Liver (tissue), 9 donors: ENCODE measurements around the gene ENOX1. TPM values are rescaled to one million over a fixed set of nuclear protein-coding genes. Genes with fewer than 3 reads are reported as not detected.

Experiments used
- DNase-seq: peaks from one replicate; pipeline ENCODE4 v3.0.0-alpha.2; 2017; ENCODE audit warnings: low spot score
- H3K27ac ChIP-seq, 2 donors: one replicate each; pipeline ENCODE4 v1.7.0; 2013; ENCODE audit warnings: inconsistent platforms in 2 of 2, low read length in 2 of 2, control low read depth in 1 of 2, low read depth in 1 of 2, mild to moderate bottlenecking in 1 of 2
- H3K27me3 ChIP-seq, 4 donors: one replicate each; pipeline versions ENCODE4 v1.6.1 to v1.7.0; 2013; ENCODE audit warnings: low read length in 3 of 4, inconsistent platforms in 1 of 4, mild to moderate bottlenecking in 1 of 4, moderate library complexity in 1 of 4; ENCODE audit not compliant: control insufficient read depth in 4 of 4, insufficient read depth in 4 of 4
- H3K36me3 ChIP-seq, 4 donors: one replicate each; pipeline versions ENCODE4 v1.6.1 to v1.7.0; 2013; ENCODE audit warnings: low read length in 3 of 4, mild to moderate bottlenecking in 3 of 4, low read depth in 1 of 4, moderate library complexity in 1 of 4; ENCODE audit not compliant: control insufficient read depth in 4 of 4, insufficient read depth in 3 of 4
- H3K4me1 ChIP-seq, 4 donors: one replicate each; pipeline versions ENCODE4 v1.6.1 to v1.7.0; 2013; ENCODE audit warnings: low read length in 3 of 4, mild to moderate bottlenecking in 3 of 4, moderate library complexity in 1 of 4; ENCODE audit not compliant: control insufficient read depth in 4 of 4, insufficient read depth in 4 of 4
- H3K4me3 ChIP-seq, 3 donors: one replicate each; pipeline versions ENCODE4 v1.6.1 to v1.7.0; 2013; ENCODE audit warnings: low read length in 3 of 3, control low read depth in 1 of 3, low read depth in 1 of 3, mild to moderate bottlenecking in 1 of 3
- H3K9ac ChIP-seq, 2 donors: one replicate each; pipeline ENCODE4 v1.7.0; 2013; ENCODE audit warnings: low read length in 2 of 2, mild to moderate bottlenecking in 2 of 2, moderate library complexity in 2 of 2, control low read depth in 1 of 2, low read depth in 1 of 2
- H3K9me3 ChIP-seq, 4 donors: one replicate each; pipeline versions ENCODE4 v1.6.1 to v1.7.0; 2013; ENCODE audit warnings: low read length in 3 of 4; ENCODE audit not compliant: control insufficient read depth in 4 of 4
- FOXA1 ChIP-seq: IDR thresholded peaks from 2 replicates; pipeline ENCODE4 v1.6.1; 2016; ENCODE audit warnings: antibody characterized with exemption
- FOXA2 ChIP-seq: IDR thresholded peaks from 2 replicates; pipeline ENCODE4 v1.6.1; 2016; ENCODE audit warnings: antibody characterized with exemption
- GABPA ChIP-seq, 2 donors: IDR thresholded peaks in 1 of 2; conservative IDR thresholded peaks in 1 of 2; 2 replicates each; pipeline ENCODE4 v1.6.1; 2016; ENCODE audit warnings: antibody characterized with exemption in 2 of 2, mild to moderate bottlenecking in 1 of 2, moderate library complexity in 1 of 2
- HNF4A ChIP-seq, 2 donors: conservative IDR thresholded peaks; 2 replicates each; pipeline ENCODE4 v1.6.1; 2016; ENCODE audit warnings: antibody characterized with exemption in 2 of 2, mild to moderate bottlenecking in 2 of 2
- HNF4G ChIP-seq: IDR thresholded peaks from 2 replicates; pipeline ENCODE4 v1.6.1; 2016; ENCODE audit warnings: antibody characterized with exemption
- JUND ChIP-seq, 2 donors: IDR thresholded peaks; 2 replicates each; pipeline ENCODE4 v1.6.1; 2016; ENCODE audit warnings: antibody characterized with exemption in 2 of 2
- MAX ChIP-seq: IDR thresholded peaks from 2 replicates; pipeline ENCODE4 v1.6.1; 2016; ENCODE audit warnings: antibody characterized with exemption
- NR2F2 ChIP-seq: IDR thresholded peaks from 2 replicates; pipeline ENCODE4 v1.6.1; 2016; ENCODE audit warnings: antibody characterized with exemption
- RAD21 ChIP-seq, 2 donors: IDR thresholded peaks; 2 replicates each; pipeline ENCODE4 v1.6.1; 2016; ENCODE audit warnings: antibody characterized with exemption in 2 of 2, mild to moderate bottlenecking in 2 of 2
- RXRA ChIP-seq, 2 donors: IDR thresholded peaks; 2 replicates each; pipeline ENCODE4 v1.6.1; 2017 to 2018; ENCODE audit warnings: antibody characterized with exemption in 2 of 2, mild to moderate bottlenecking in 1 of 2
- TAF1 ChIP-seq: conservative IDR thresholded peaks from 2 replicates; pipeline ENCODE4 v1.6.1; 2016; ENCODE audit warnings: antibody characterized with exemption, mild to moderate bottlenecking
- YY1 ChIP-seq: IDR thresholded peaks from 2 replicates; pipeline ENCODE4 v1.6.1; 2016; ENCODE audit warnings: antibody characterized with exemption, mild to moderate bottlenecking
- WGBS: extraction: QIAGEN DNeasy Blood & Tissue Kit; methylation state at CpG from one replicate; pipeline ENCODE4 v1.1.7; 2013; 5-methylcytosine and 5-hydroxymethylcytosine counted together
- polyA plus RNA-seq, 2 donors: library from polyadenylated mRNA; stranded (reverse) in 1 of 2; unstranded in 1 of 2; fragments of 200-250 nt in 1 of 2; fragments of >200 nt in 1 of 2; fragmentation: Nextera tagmentation in 1 of 2; extraction: Ambion mirVana in 1 of 2; gene quantifications; one replicate each; pipeline versions ENCODE4 v1.2.1 to v1.2.3, GENCODE V29; 2013 to 2015
- total RNA-seq, 2 donors: library from RNA; depleted of rRNA; stranded (reverse); fragments of >200 nt; gene quantifications; one replicate each; pipeline ENCODE4 v1.2.3, GENCODE V29; 2014
- TF ChIP-seq, protein P1 (sequence below): fragments of 150-350 bp; IDR thresholded peaks from 2 replicates; pipeline ENCODE4 v1.5.1; 2017; ENCODE audit warnings: improper control_type of control experiment, low read depth, low read length; ENCODE audit not compliant: missing input control
- donor health status: healthy.
- donor health status: healthy.
- donor health status: healthy.
- donor health status: healthy.
- donor health status: healthy.

ENOX1 gene
- total and polyA plus RNA-seq, 4 donors, result 0.02 to 0.33 (median 0.08) TPM; not detected in 1

- TF ChIP-seq YY1, result no peak
- no peak for TF ChIP-seq FOXA1
- no peak for TF ChIP-seq MAX
- Histone ChIP-seq H3K9ac (no peak overlapping the region), H3K9me3 (no peaks in the 10 kb centered on the region), H3K27me3 (peaks cover 0 to 12% (median 4%) of the 10 kb centered on the region in 4 donors), H3K4me3 (no peak overlapping the region), H3K36me3 (no peaks in the 10 kb centered on the region), H3K4me1 (peaks cover 12 to 26% (median 22%) of the 10 kb centered on the region in 4 donors), H3K27ac (no peak overlapping the region)
- no peak for DNase-seq
- 48% methylated on average over 10 of the region's 10 CpGs for WGBS
Measured at GRCh38 chr13:43785261-43785649, 1.5 kb downstream of the ENOX1 start.

DNA sequence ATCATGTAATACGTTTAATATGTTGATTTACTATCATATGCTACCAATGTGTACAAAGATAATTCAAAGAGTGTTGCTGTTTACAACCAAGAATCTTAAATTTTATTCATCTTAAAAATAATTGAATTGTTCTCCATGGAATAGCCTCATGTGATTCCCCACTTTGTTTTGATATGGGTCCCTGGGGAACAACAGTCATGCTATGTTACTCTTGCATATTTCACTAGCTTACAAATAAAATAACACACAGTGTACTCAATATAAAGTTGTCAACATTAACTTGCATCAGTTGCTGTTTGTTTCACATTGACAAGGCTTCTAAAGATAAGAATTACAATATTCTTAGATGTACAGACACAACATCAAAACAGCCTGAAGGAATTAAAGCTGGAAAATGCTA, 2.3 kb downstream of the ENOX1 start:
- no peak for DNase-seq
- Histone ChIP-seq H3K36me3 (no peaks in the 10 kb centered on the region), H3K4me1 (peaks cover 12 to 26% (median 22%) of the 10 kb centered on the region in 4 donors), H3K9ac (no peak overlapping the region), H3K27ac (no peak overlapping the region), H3K9me3 (no peaks in the 10 kb centered on the region), H3K4me3 (no peak overlapping the region), H3K27me3 (peaks cover 0 to 12% (median 4%) of the 10 kb centered on the region in 4 donors)
- WGBS, result 83% methylated on average over 1 of the region's 1 CpG
- TF ChIP-seq FOXA2 (no peak), FOXA1 (no peak), JUND (IDR thresholded peaks at IDR 0.05) (no peak), TAF1 (no peak), NR2F2 (no peak), MAX (no peak), GABPA (IDR thresholded peaks at IDR 0.05 in 1 of 2, conservative IDR thresholded peaks at IDR 0.05 in 1 of 2) (no peak)

- TF ChIP-seq HNF4G (no peak), FOXA1 (no peak), FOXA2 (no peak), RXRA (IDR thresholded peaks at IDR 0.05) (no peak), JUND (IDR thresholded peaks at IDR 0.05) (no peak), RAD21 (IDR thresholded peaks at IDR 0.05) (no peak), GABPA (IDR thresholded peaks at IDR 0.05 in 1 of 2, conservative IDR thresholded peaks at IDR 0.05 in 1 of 2) (no peak), HNF4A (conservative IDR thresholded peaks at IDR 0.05) (no peak), MAX (no peak), YY1 (no peak), NR2F2 (no peak)
- TF ChIP-seq, protein P1, sequence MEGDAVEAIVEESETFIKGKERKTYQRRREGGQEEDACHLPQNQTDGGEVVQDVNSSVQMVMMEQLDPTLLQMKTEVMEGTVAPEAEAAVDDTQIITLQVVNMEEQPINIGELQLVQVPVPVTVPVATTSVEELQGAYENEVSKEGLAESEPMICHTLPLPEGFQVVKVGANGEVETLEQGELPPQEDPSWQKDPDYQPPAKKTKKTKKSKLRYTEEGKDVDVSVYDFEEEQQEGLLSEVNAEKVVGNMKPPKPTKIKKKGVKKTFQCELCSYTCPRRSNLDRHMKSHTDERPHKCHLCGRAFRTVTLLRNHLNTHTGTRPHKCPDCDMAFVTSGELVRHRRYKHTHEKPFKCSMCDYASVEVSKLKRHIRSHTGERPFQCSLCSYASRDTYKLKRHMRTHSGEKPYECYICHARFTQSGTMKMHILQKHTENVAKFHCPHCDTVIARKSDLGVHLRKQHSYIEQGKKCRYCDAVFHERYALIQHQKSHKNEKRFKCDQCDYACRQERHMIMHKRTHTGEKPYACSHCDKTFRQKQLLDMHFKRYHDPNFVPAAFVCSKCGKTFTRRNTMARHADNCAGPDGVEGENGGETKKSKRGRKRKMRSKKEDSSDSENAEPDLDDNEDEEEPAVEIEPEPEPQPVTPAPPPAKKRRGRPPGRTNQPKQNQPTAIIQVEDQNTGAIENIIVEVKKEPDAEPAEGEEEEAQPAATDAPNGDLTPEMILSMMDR, result no peak
- Histone ChIP-seq H3K27me3 (peaks cover 0 to 9% (median 4%) of the 10 kb centered on the region in 4 donors), H3K36me3 (no peaks in the 10 kb centered on the region), H3K27ac (no peak overlapping the region), H3K9me3 (no peaks in the 10 kb centered on the region), H3K4me3 (no peak overlapping the region), H3K9ac (no peak overlapping the region), H3K4me1 (peaks cover 12 to 26% (median 22%) of the 10 kb centered on the region in 4 donors)
- no peak for DNase-seq
- WGBS, result 77% methylated on average over 2 of the region's 2 CpGs
Measured at GRCh38 chr13:43783820-43784219, 3.0 kb downstream of the ENOX1 start.
